Natural killer cell (primary cell): ENCODE measurements around the gene OR52J3. TPM values are rescaled to one million over a fixed set of nuclear protein-coding genes. Genes with fewer than 3 reads are reported as not detected.

ENCODE experiments used
- ATAC-seq, 3 donors: fragments of 150-1000 bp in 2 of 3; fragments of 200-7000 bp in 1 of 3; cut with Tn5 transposase; 1 replicate in 1 of 3; 2 replicates in 2 of 3; pipeline ENCODE4 v1.10.0; 2021; ENCODE audit warnings: mild to moderate bottlenecking in 2 of 3, moderate library complexity in 2 of 3
- DNase-seq, 2 donors: peaks; one replicate each; pipeline versions ENCODE4 v3.0.0 to v3.0.0-alpha.2; 2013 to 2021; ENCODE audit warnings: mixed read lengths in 1 of 2
- H3K27ac ChIP-seq: one replicate; pipeline ENCODE4 v1.5.1; 2013; ENCODE audit warnings: mild to moderate bottlenecking, low read length
- H3K27me3 ChIP-seq: one replicate; pipeline ENCODE4 v1.6.1; 2013; ENCODE audit warnings: low read length; ENCODE audit not compliant: control insufficient read depth, insufficient read depth
- H3K36me3 ChIP-seq: one replicate; pipeline ENCODE4 v1.6.1; 2013; ENCODE audit warnings: low read length; ENCODE audit not compliant: control insufficient read depth, insufficient read depth
- H3K4me1 ChIP-seq: one replicate; pipeline ENCODE4 v1.6.1; 2013; ENCODE audit warnings: low read length; ENCODE audit not compliant: control insufficient read depth, insufficient read depth
- H3K4me3 ChIP-seq: one replicate; pipeline ENCODE4 v1.5.1; 2013; ENCODE audit warnings: low read length
- H3K9me3 ChIP-seq: one replicate; pipeline ENCODE4 v1.6.1; 2013; ENCODE audit warnings: low read length; ENCODE audit not compliant: control insufficient read depth, insufficient read depth
- H3K27ac Mint-ChIP-seq, 2 donors: one replicate each; pipeline ENCODE4 v1.8.0; 2022; ENCODE audit warnings: mild to moderate bottlenecking in 2 of 2, mixed read lengths in 2 of 2, moderate library complexity in 1 of 2
- H3K27me3 Mint-ChIP-seq, 2 donors: one replicate each; pipeline ENCODE4 v1.8.0; 2022; ENCODE audit warnings: low read depth in 2 of 2, mixed read lengths in 2 of 2
- H3K36me3 Mint-ChIP-seq: one replicate; pipeline ENCODE4 v1.8.0; 2022; ENCODE audit warnings: mixed read lengths
- H3K4me1 Mint-ChIP-seq, 2 donors: one replicate each; pipeline ENCODE4 v1.8.0; 2022; ENCODE audit warnings: mixed read lengths in 2 of 2
- H3K4me3 Mint-ChIP-seq: one replicate; pipeline ENCODE4 v1.8.0; 2022; ENCODE audit warnings: mild to moderate bottlenecking, moderate library complexity, mixed read lengths
- H3K9me3 Mint-ChIP-seq, 2 donors: one replicate each; pipeline ENCODE4 v1.8.0; 2022; ENCODE audit warnings: mixed read lengths in 2 of 2
- WGBS: methylation state at CpG from one replicate; pipeline ENCODE4 v1.1.7; 2013; ENCODE audit warnings: missing lambda C conversion rate; ENCODE audit not compliant: insufficient coverage; 5-methylcytosine and 5-hydroxymethylcytosine counted together
- intact Hi-C: fragments of 100-400 bp; cut with micrococcal nuclease; formaldehyde crosslinking; loops from one replicate; pipeline ENCODE4 v1.14.2; 2022
- total RNA-seq, 4 donors: library from RNA; stranded (reverse); fragments of 120-200 nt in 1 of 4; gene quantifications; one replicate each; pipeline versions ENCODE4 v1.2.3 to v1.2.4, GENCODE V29; 2013 to 2022
- TF ChIP-seq, protein P1 (sequence below): fragments of 200-600 bp; IDR thresholded peaks from one replicate; pipeline ENCODE4 v1.8.0; 2022; ENCODE audit warnings: antibody characterized with exemption

Gene OR52J3
- total RNA-seq, 3 donors from 2014 or later (not counting 1 experiment from before 2014, with no cell fraction given), result not detected

- Histone ChIP-seq H3K27ac (no peak overlapping the region), H3K36me3 (no peaks in the 10 kb centered on the region), H3K4me1 (no peaks in the 10 kb centered on the region), H3K9me3 (no peaks in the 10 kb centered on the region), H3K4me3 (no peak overlapping the region), H3K27me3 (no peaks in the 10 kb centered on the region)
- intact Hi-C loops, result no loop called here
- peaks cover 3 to 6% of the 10 kb centered on the region in 2 donors for H3K9me3 Mint-ChIP-seq
- no peak overlapping the region for H3K27ac Mint-ChIP-seq
- ATAC-seq (no peak), DNase-seq (no peak)
- H3K4me3 Mint-ChIP-seq, result no peak overlapping the region
- TF ChIP-seq, protein P1, sequence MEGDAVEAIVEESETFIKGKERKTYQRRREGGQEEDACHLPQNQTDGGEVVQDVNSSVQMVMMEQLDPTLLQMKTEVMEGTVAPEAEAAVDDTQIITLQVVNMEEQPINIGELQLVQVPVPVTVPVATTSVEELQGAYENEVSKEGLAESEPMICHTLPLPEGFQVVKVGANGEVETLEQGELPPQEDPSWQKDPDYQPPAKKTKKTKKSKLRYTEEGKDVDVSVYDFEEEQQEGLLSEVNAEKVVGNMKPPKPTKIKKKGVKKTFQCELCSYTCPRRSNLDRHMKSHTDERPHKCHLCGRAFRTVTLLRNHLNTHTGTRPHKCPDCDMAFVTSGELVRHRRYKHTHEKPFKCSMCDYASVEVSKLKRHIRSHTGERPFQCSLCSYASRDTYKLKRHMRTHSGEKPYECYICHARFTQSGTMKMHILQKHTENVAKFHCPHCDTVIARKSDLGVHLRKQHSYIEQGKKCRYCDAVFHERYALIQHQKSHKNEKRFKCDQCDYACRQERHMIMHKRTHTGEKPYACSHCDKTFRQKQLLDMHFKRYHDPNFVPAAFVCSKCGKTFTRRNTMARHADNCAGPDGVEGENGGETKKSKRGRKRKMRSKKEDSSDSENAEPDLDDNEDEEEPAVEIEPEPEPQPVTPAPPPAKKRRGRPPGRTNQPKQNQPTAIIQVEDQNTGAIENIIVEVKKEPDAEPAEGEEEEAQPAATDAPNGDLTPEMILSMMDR, result no peak
- H3K27me3 Mint-ChIP-seq, result no peaks in the 10 kb centered on the region
- WGBS, result 58% methylated on average over 2 of the region's 2 CpGs
- H3K4me1 Mint-ChIP-seq, result no peaks in the 10 kb centered on the region
- no peaks in the 10 kb centered on the region for H3K36me3 Mint-ChIP-seq
Measured at GRCh38 chr11:5037926-5038325, 8.4 kb upstream of the OR52J3 start.

DNA sequence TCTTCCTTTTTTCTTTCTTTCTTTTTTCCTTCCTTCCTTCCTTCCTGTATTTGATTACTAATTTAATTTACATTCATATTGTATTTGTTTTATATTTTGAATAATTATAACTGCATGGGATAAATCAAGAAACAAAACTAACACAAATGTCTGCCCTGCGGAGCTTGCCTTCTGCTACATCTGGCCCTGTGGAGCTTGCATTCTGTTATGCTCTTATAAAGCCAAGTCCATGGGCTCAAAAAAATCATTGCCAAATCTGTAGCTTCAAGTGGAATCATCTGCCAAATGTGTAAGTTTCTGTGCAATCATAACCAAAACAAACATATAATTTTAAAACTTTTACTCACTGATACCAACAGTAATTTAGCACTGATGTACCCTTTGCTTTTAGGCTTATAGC is 8.0 kb upstream of the OR52J3 start:
- Mint-ChIP-seq H3K4me3 (no peak overlapping the region), H3K4me1 (no peaks in the 10 kb centered on the region), H3K36me3 (no peaks in the 10 kb centered on the region), H3K27ac (no peak overlapping the region), H3K9me3 (peaks cover 3 to 6% of the 10 kb centered on the region in 2 donors), H3K27me3 (no peaks in the 10 kb centered on the region)
- no peaks in the 10 kb centered on the region for H3K36me3 ChIP-seq
- ATAC-seq (no peak), DNase-seq (no peak)
- no peaks in the 10 kb centered on the region for H3K27me3 ChIP-seq
- H3K4me3 ChIP-seq, result no peak overlapping the region
- intact Hi-C loops, result no loop called here
- no peaks in the 10 kb centered on the region for H3K9me3 ChIP-seq
- TF ChIP-seq, protein P1, result no peak
- H3K27ac ChIP-seq, result no peak overlapping the region
- 97% methylated on average over 1 of the region's 1 CpG for WGBS
- H3K4me1 ChIP-seq, result no peaks in the 10 kb centered on the region

GRCh38 chr11:5040876-5041275 is 5.5 kb upstream of the OR52J3 start:
- H3K4me3 Mint-ChIP-seq, result no peak overlapping the region
- no peaks in the 10 kb centered on the region for H3K4me1 Mint-ChIP-seq
- no peaks in the 10 kb centered on the region for H3K36me3 ChIP-seq
- DNase-seq, result no peak
- H3K9me3 ChIP-seq, result no peaks in the 10 kb centered on the region
- no peaks in the 10 kb centered on the region for H3K27me3 Mint-ChIP-seq
- no peak for ATAC-seq
- peaks cover 3 to 6% of the 10 kb centered on the region in 2 donors for H3K9me3 Mint-ChIP-seq
- H3K27ac Mint-ChIP-seq, result no peak overlapping the region
- 71% methylated on average over 2 of the region's 4 CpGs for WGBS
- H3K4me1 ChIP-seq, result no peaks in the 10 kb centered on the region
- H3K4me3 ChIP-seq, result no peak overlapping the region
- H3K27me3 ChIP-seq, result no peaks in the 10 kb centered on the region
- no peaks in the 10 kb centered on the region for H3K36me3 Mint-ChIP-seq
- intact Hi-C loops, result no loop called here
- TF ChIP-seq, protein P1, result no peak
- H3K27ac ChIP-seq, result no peak overlapping the region

DNA sequence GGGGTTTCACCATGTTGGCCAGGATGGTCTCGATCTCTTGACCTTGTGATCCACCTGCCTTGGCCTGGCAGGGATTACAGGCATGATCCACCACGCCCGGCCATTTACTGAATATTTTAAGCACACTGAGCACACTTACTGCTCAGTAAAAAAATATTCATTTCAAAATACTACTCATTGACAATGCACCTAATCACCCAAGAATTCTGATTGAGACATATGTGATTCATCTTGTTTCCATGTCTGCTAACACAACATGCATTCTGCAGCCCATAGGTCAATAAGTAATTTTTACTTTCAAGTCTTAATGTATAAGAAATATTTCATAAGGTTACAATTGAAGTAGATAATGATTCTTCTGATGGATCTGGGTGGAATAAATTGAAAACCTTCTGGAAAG is 4.2 kb upstream of the OR52J3 start:
- Histone ChIP-seq H3K9me3 (no peaks in the 10 kb centered on the region), H3K36me3 (no peaks in the 10 kb centered on the region), H3K4me3 (no peak overlapping the region), H3K4me1 (no peaks in the 10 kb centered on the region), H3K27me3 (no peaks in the 10 kb centered on the region), H3K27ac (no peak overlapping the region)
- TF ChIP-seq, protein P1, result no peak
- 93% methylated on average over 3 of the region's 3 CpGs for WGBS
- no peak for ATAC-seq
- Mint-ChIP-seq H3K4me3 (no peak overlapping the region), H3K27me3 (no peaks in the 10 kb centered on the region), H3K9me3 (peaks cover 3 to 6% of the 10 kb centered on the region in 2 donors), H3K4me1 (no peaks in the 10 kb centered on the region), H3K27ac (no peak overlapping the region), H3K36me3 (no peaks in the 10 kb centered on the region)
- intact Hi-C loops, result no loop called here
- DNase-seq, result no peak
